Heart right ventricle (tissue), 16 donors: ENCODE results near the gene MCF2L2. TPM values are rescaled to one million over a fixed set of nuclear protein-coding genes. Genes with fewer than 3 reads are reported as not detected.

Experiments
- ATAC-seq, 8 donors: fragments of 200-7000 bp; cut with Tn5 transposase; one replicate each; pipeline ENCODE4 v1.9.1; 2020; ENCODE audit warnings: mild to moderate bottlenecking in 8 of 8, moderate library complexity in 8 of 8, moderate number of reproducible peaks in 1 of 8
- DNase-seq, 2 donors: peaks; one replicate each; pipeline ENCODE4 v3.0.0-alpha.2; 2020
- H3K27ac ChIP-seq, 10 donors: fragments of 200-600 bp; sonication (generic) in 2 of 10; one replicate each; pipeline versions ENCODE4 v1.5.0 to v1.8.0; 2020 to 2022; ENCODE audit warnings: mild to moderate bottlenecking in 3 of 10
- H3K27me3 ChIP-seq, 7 donors: fragments of 200-600 bp; one replicate each; pipeline ENCODE4 v1.8.0; 2021 to 2022; ENCODE audit warnings: mild to moderate bottlenecking in 2 of 7
- H3K36me3 ChIP-seq, 9 donors: fragments of 200-600 bp; sonication (generic) in 1 of 9; one replicate each; pipeline versions ENCODE4 v1.5.0 to v1.8.0; 2020 to 2022; ENCODE audit warnings: mild to moderate bottlenecking in 2 of 9
- H3K4me1 ChIP-seq, 9 donors: fragments of 200-600 bp; sonication (generic) in 1 of 9; one replicate each; pipeline versions ENCODE4 v1.5.0 to v1.8.0; 2020 to 2022; ENCODE audit warnings: mild to moderate bottlenecking in 4 of 9
- H3K4me3 ChIP-seq, 10 donors: fragments of 200-600 bp; sonication (generic) in 2 of 10; one replicate each; pipeline versions ENCODE4 v1.5.0 to v1.8.0; 2020 to 2022; ENCODE audit warnings: mild to moderate bottlenecking in 7 of 10, moderate library complexity in 2 of 10
- H3K9me3 ChIP-seq, 11 donors: fragments of 200-600 bp in 10 of 11; sonication (generic) in 2 of 11; one replicate each; pipeline versions ENCODE4 v1.5.0 to v1.8.0; 2013 to 2022; ENCODE audit warnings: mild to moderate bottlenecking in 2 of 11, control low read depth in 1 of 11, moderate library complexity in 1 of 11
- WGBS, 2 donors: extraction: QIAGEN DNeasy Blood & Tissue Kit; methylation state at CpG; one replicate each; pipeline ENCODE4 v1.1.7; 2013; ENCODE audit warnings: inconsistent platforms in 1 of 2; 5-methylcytosine and 5-hydroxymethylcytosine counted together
- intact Hi-C, 10 donors: fragments of 100-400 bp; cut with DNase I; formaldehyde crosslinking; loops; one replicate each; pipeline versions ENCODE4 v1.11.1 to v1.14.2; 2022
- polyA plus RNA-seq, 2 donors: library from polyadenylated mRNA; stranded (reverse); fragments of 200-250 nt; gene quantifications; one replicate each; pipeline ENCODE4 v1.2.3, GENCODE V29; 2013
- total RNA-seq, 10 donors: library from RNA; stranded (reverse); fragmentation: NEBNext Ultra II Directional in 3 of 10; extraction: Animal tissue kit (Norgen Biotek cat#: 25700) in 3 of 10; gene quantifications; one replicate each; pipeline versions ENCODE4 v1.2.1 to v1.2.4, GENCODE V29; 2021 to 2023
- TF ChIP-seq, protein P1 (sequence below), 9 donors: fragments of 200-600 bp; sonication (generic) in 2 of 9; IDR thresholded peaks; one replicate each; pipeline versions ENCODE4 v1.5.0 to v1.8.0; 2021 to 2022; ENCODE audit warnings: antibody characterized with exemption in 9 of 9, mild to moderate bottlenecking in 5 of 9, moderate library complexity in 1 of 9
- donor health status: Arrhythmogenic right ventricular cardiomyopathy.
- donor health status: ischemic (EF 13 %, LVEDD 7.1; RV severe dilation, severe dysfunction).
- donor health status: healthy with polysubstance abuse.
- donor health status: DM: no; HTN: yes; CAD: no.
- donor health status: DM: no; HTN: no; CAD: no.
- donor health status: ischemic (EF 25% LVEDD 6.9; RV normal size, moderate dysfunction).
- donor health status: ischemic (EF 25% LVEDD 5.7; RV mildly dilated, moderate dysfunction).
- donor health status: healthy.
- donor health status: DM: yes; HTN: yes; CAD: no.
- donor health status: Ischemic cardiomyopathy.
- donor health status: ischemic (EF 35%, LVEDD 5.7; RV mildly dilated, moderate dysfunction).
- donor health status: nonischemic (EF 11% LVEDD 7.7; RV severe dilation, severe dysfunction).
- donor health status: DM: yes; HTN: yes; CAD: no.
- donor health status: PGD.
- donor health status: ischemic (EF 29% LVEDD 5.4; RV normal size, mild dysfunction).
- donor health status: nonischemic (EF 23%, LVEDD 6.1; RV moderate dilation, normal function).

Gene MCF2L2
- total and polyA plus RNA-seq, 12 donors: 0.09 to 1.5 (median 0.40) TPM; not detected in 1

DNA sequence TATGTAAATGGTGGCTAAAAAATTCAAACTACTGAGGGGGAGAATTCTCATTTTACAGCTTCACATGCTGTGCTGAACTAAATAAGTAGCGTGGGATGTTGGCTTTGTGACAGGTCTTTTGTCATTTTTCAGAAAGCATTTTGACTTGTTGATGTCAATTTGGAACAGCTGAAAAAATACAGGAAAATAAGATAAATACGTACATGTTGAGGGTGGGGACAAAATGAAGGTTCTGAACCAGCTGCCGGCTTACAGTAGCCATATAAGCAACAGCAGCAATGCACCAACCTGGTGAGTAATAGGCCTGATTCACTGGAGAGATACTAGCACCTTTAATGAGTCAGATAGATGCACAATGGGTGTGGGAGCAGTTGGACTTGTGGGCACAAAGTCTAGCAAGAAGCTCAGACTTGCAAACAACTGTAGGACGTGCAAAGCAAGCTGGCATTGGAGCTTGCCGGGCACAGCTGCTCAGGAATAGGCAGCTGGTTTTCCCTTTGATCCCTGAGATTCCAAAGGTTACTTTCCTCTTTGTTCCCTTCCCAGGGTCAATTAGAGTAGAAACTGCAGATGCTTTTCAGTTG lies 162.5 kb downstream of the MCF2L2 start:
- H3K9me3 ChIP-seq: no peaks in the 10 kb centered on the region
- peaks cover 0 to 50% (median 20%) of the 10 kb centered on the region in 9 donors for H3K4me1 ChIP-seq
- WGBS, 2 donors: 63% methylated on average over 5 of the region's 5 CpGs
- intact Hi-C loops: loop anchor here in 1 of 10 donors (1.0 kb wide), 1 partner anchor 10 kb away; no protein-coding TSS in a partner anchor
- peak overlapping the region in 6 of 10 donors; percentile 41 to 75 (median 60) for H3K27ac ChIP-seq
- no peaks in the 10 kb centered on the region for H3K27me3 ChIP-seq
- ATAC-seq (peak in 2 of 8 donors; percentile 43 to 47), DNase-seq (no peak)
- TF ChIP-seq, protein P1, sequence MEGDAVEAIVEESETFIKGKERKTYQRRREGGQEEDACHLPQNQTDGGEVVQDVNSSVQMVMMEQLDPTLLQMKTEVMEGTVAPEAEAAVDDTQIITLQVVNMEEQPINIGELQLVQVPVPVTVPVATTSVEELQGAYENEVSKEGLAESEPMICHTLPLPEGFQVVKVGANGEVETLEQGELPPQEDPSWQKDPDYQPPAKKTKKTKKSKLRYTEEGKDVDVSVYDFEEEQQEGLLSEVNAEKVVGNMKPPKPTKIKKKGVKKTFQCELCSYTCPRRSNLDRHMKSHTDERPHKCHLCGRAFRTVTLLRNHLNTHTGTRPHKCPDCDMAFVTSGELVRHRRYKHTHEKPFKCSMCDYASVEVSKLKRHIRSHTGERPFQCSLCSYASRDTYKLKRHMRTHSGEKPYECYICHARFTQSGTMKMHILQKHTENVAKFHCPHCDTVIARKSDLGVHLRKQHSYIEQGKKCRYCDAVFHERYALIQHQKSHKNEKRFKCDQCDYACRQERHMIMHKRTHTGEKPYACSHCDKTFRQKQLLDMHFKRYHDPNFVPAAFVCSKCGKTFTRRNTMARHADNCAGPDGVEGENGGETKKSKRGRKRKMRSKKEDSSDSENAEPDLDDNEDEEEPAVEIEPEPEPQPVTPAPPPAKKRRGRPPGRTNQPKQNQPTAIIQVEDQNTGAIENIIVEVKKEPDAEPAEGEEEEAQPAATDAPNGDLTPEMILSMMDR (IDR thresholded peaks at IDR 0.05): no peak
- H3K36me3 ChIP-seq: peaks cover 0 to 16% (median 0%) of the 10 kb centered on the region in 9 donors
- peak overlapping the region in 2 of 10 donors; percentile 31 to 35 for H3K4me3 ChIP-seq

DNA sequence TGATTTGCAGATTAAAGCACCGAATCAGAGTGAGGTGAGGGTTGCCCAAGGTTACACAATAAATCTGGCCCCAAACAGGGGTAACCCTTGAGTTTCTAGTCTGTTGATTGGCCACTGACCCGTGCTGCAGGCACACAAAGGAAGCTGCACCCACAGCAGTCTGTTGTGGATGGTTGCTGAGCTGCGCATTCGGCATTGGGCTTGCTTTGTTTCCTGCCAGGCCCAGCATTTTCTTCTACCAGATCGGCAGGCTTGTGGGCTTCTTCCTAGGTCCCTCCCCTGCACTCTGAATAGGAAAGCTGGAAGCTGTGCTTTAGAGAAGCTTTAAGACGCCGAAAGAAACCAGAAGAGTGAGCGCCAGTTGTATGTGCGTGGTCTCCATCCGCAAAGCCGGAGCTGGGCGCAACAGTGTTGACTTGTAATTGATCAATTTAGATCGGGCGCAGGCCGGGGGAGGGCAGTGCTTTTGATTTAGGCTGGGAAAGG lies 163.2 kb downstream of the MCF2L2 start:
- peaks cover 0 to 57% (median 20%) of the 10 kb centered on the region in 9 donors for H3K4me1 ChIP-seq
- WGBS, 2 donors: 58 to 64% methylated on average over 15 of the region's 15 CpGs
- H3K9me3 ChIP-seq: no peaks in the 10 kb centered on the region
- peak overlapping the region in 7 of 10 donors; percentile 41 to 75 (median 54) for H3K27ac ChIP-seq
- peak overlapping the region in 6 of 10 donors; percentile 4 to 36 (median 26) for H3K4me3 ChIP-seq
- DNase-seq: peak; percentile 21 to 49
- ATAC-seq: peak; percentile 47 to 85 (median 74)
- intact Hi-C loops: no loop called here
- TF ChIP-seq, protein P1 (IDR thresholded peaks at IDR 0.05): no peak
- peaks cover 0 to 9% (median 0%) of the 10 kb centered on the region in 9 donors for H3K36me3 ChIP-seq
- H3K27me3 ChIP-seq: no peaks in the 10 kb centered on the region

DNA sequence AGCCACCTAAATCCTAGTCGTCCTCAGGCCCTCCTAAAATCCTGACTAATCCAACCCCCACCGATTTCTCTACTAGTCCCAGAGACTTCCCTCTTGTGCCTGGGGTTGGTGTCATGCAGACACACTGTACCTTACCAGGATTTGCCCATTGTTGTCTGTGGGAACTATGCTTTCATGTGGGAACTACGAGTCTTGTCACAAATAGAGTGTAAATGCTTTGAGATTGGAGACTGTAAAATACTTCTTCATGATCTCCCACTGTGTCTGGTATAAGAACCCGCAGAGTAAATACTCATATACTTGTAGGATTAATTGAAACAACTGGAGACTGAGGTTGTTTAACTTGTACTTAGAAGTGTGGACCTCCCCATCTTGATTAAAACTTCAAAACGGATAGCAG lies 164.2 kb downstream of the MCF2L2 start:
- H3K27me3 ChIP-seq: no peaks in the 10 kb centered on the region
- no peaks in the 10 kb centered on the region for H3K9me3 ChIP-seq
- WGBS, 2 donors: 73 to 75% methylated on average over 5 of the region's 5 CpGs
- H3K4me3 ChIP-seq: no peak overlapping the region
- DNase-seq (no peak), ATAC-seq (no peak)
- intact Hi-C loops: no loop called here
- TF ChIP-seq, protein P1 (IDR thresholded peaks at IDR 0.05): no peak
- H3K36me3 ChIP-seq: peaks cover 0 to under 1% (median 0%) of the 10 kb centered on the region in 9 donors
- H3K4me1 ChIP-seq: peaks cover 0 to 65% (median 20%) of the 10 kb centered on the region in 9 donors
- H3K27ac ChIP-seq: peak overlapping the region in 5 of 10 donors; percentile 41 to 75 (median 66)

DNA sequence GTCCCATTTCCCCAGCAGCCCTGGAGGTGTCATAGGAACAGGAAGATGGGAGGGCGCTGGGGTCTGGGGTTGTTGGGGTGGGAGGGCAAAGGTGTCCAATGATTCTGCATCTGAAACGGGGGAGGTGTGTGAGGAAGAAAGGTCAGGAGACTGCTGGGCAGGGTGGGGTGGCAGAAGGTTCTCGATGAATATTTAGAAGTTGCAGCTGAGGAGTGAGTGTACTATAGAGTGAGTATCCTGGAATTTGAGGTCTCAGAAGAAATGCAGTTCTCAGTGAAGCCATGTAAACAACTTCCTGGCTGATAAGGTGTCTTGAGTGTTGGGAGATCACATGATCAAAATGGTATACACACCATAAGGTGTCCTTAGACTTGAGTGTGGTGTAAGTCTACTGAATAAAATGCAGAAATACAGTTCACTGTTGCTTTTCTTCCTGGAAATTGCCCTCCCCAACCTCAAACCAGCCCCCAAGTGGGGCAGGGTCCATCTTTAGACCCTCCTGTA lies 165.5 kb downstream of the MCF2L2 start:
- Histone ChIP-seq H3K4me1 (peaks cover 0 to 72% (median 20%) of the 10 kb centered on the region in 9 donors), H3K27me3 (no peaks in the 10 kb centered on the region), H3K9me3 (no peaks in the 10 kb centered on the region), H3K27ac (no peak overlapping the region), H3K4me3 (no peak overlapping the region), H3K36me3 (no peaks in the 10 kb centered on the region)
- DNase-seq (no peak), ATAC-seq (no peak)
- TF ChIP-seq, protein P1 (IDR thresholded peaks at IDR 0.05): no peak
- 87 to 93% methylated on average over 3 of the region's 3 CpGs for WGBS, 2 donors
- intact Hi-C loops: no loop called here
